GM12878 (cell line): ENCODE results near the gene LRP10. TPM values are rescaled to one million over a fixed set of nuclear protein-coding genes. Genes with fewer than 3 reads are reported as not detected.

Source experiments
- ATAC-seq: fragments of 200-7000 bp; cut with Tn5 transposase; 3 replicates; pipeline ENCODE4 v1.9.1; 2020; ENCODE audit warnings: mild to moderate bottlenecking, moderate library complexity
- BruUV-seq: library from RNA; stranded (reverse); fragments of 400-500 nt; replicated peaks from 2 replicates; lab custom pipeline; 2021; lab: Mats Ljungman, UMichigan
- CTCF ChIA-PET: fragments of 300-600 bp; sonication (Branson Sonifier 250); formaldehyde crosslinking; extraction: SDS; loops from one replicate; lab custom pipeline; 2021; ENCODE audit warnings: inconsistent platforms; lab: Yijun Ruan, JAX
- POLR2A ChIA-PET: fragments of 350-600 bp; formaldehyde crosslinking; extraction: SDS; loops from one replicate; lab custom pipeline; 2021; ENCODE audit warnings: inconsistent platforms; lab: Charles Lee
- RAD21 ChIA-PET: fragments of 300-600 bp; sonication (Branson Sonifier 250); formaldehyde crosslinking; loops from one replicate; lab custom pipeline; 2023; ENCODE audit warnings: antibody characterized with exemption; ENCODE audit not compliant: unreplicated experiment; lab: Charles Lee
- SMC1A ChIA-PET: fragments of 300-600 bp; sonication (Branson Sonifier 250); formaldehyde crosslinking; loops from one replicate; lab custom pipeline; 2023; ENCODE audit not compliant: unreplicated experiment, uncharacterized antibody; lab: Charles Lee
- DNase-seq: peaks from one replicate; pipeline ENCODE4 v3.0.0-alpha.2; 2011; ENCODE audit warnings: low read depth, low spot score
- FAIRE-seq: peaks from 3 replicates; lab custom pipeline; 2011; peaks lifted over from hg19 to GRCh38; lab: Jason Lieb, UNC
- H2AFZ ChIP-seq: 2 replicates; pipeline ENCODE4 v1.6.0; 2011; ENCODE audit warnings: low read depth, low read length, control low read depth; ENCODE audit not compliant: control insufficient read depth
- H3K27ac ChIP-seq: 2 replicates; pipeline ENCODE4 v1.5.1; 2011; ENCODE audit warnings: control low read depth; ENCODE audit not compliant: control insufficient read depth, insufficient read depth
- H3K27me3 ChIP-seq, 2 experiments: replicated peaks in 1 of 2; 2 replicates each; pipeline versions ENCODE4 v1.6.0 to v1.6.1; 2011; ENCODE audit warnings: low read length in 1 of 2; ENCODE audit not compliant: control insufficient read depth in 2 of 2, insufficient read depth in 2 of 2
- H3K36me3 ChIP-seq, 2 experiments: 2 replicates each; pipeline ENCODE4 v1.5.1; 2011; ENCODE audit warnings: low read length in 1 of 2; ENCODE audit not compliant: control insufficient read depth in 2 of 2, insufficient read depth in 2 of 2
- H3K4me1 ChIP-seq: 2 replicates; pipeline ENCODE4 v1.6.1; 2011; ENCODE audit warnings: mild to moderate bottlenecking, low read length, moderate library complexity, mixed read lengths; ENCODE audit not compliant: control insufficient read depth, insufficient read depth
- H3K4me2 ChIP-seq: 2 replicates; pipeline ENCODE4 v1.6.0; 2011; ENCODE audit warnings: control low read depth; ENCODE audit not compliant: control insufficient read depth, insufficient read depth
- H3K4me3 ChIP-seq: fragments of 200-600 bp; sonication (generic); 2 replicates; pipeline ENCODE4 v1.5.1; 2016
- H3K79me2 ChIP-seq: 2 replicates; pipeline ENCODE4 v1.6.0; 2011; ENCODE audit warnings: low read length; ENCODE audit not compliant: control insufficient read depth, insufficient read depth
- H3K9ac ChIP-seq: 2 replicates; pipeline ENCODE4 v1.8.0; 2011; ENCODE audit warnings: low read length, control low read depth, mixed read lengths; ENCODE audit not compliant: control insufficient read depth, insufficient read depth
- H3K9me3 ChIP-seq: replicated peaks from 3 replicates; pipeline ENCODE4 v1.5.1; 2011; ENCODE audit warnings: mild to moderate bottlenecking, low read length; ENCODE audit not compliant: control insufficient read depth, insufficient read depth
- H4K20me1 ChIP-seq: 2 replicates; pipeline ENCODE4 v1.6.0; 2011; ENCODE audit not compliant: control insufficient read depth, insufficient read depth
- ASH2L ChIP-seq: fragments of 300-600, 200-600 bp; sonication (generic); IDR thresholded peaks from 2 replicates; pipeline ENCODE4 v1.6.1; 2017; ENCODE audit warnings: low read depth, mild to moderate bottlenecking, borderline replicate concordance
- BMI1 ChIP-seq: fragments of 450-650 bp; IDR thresholded peaks from 2 replicates; pipeline ENCODE4 v1.6.1; 2016; ENCODE audit warnings: mild to moderate bottlenecking, moderate library complexity, borderline replicate concordance
- CBX3 ChIP-seq: fragments of 200-600 bp; sonication (generic); IDR thresholded peaks from 2 replicates; pipeline ENCODE4 v1.6.1; 2016; ENCODE audit warnings: low read depth, borderline replicate concordance
- GATAD2B ChIP-seq: fragments of 450-650 bp; conservative IDR thresholded peaks from 2 replicates; pipeline ENCODE4 v1.6.1; 2017; ENCODE audit warnings: low read depth, mild to moderate bottlenecking, moderate library complexity
- HDAC6 ChIP-seq: fragments of 200-600 bp; sonication (generic); IDR thresholded peaks from one replicate; pipeline ENCODE4 v1.8.0; 2017; ENCODE audit warnings: antibody characterized with exemption; ENCODE audit not compliant: unreplicated experiment
- HDGF ChIP-seq: fragments of 450-650 bp; IDR thresholded peaks from 2 replicates; pipeline ENCODE4 v1.6.1; 2016; ENCODE audit warnings: antibody characterized with exemption
- POU2F2 ChIP-seq: IDR thresholded peaks from 3 replicates; pipeline ENCODE4 v1.6.1; 2011; ENCODE audit warnings: low read depth, mild to moderate bottlenecking, low read length, borderline replicate concordance
- RAD51 ChIP-seq: fragments of 450-650 bp; IDR thresholded peaks from 2 replicates; pipeline ENCODE4 v1.6.1; 2016; ENCODE audit warnings: moderate library complexity, mild to moderate bottlenecking, inconsistent platforms
- TCF12 ChIP-seq: IDR thresholded peaks from 2 replicates; pipeline ENCODE4 v1.6.1; 2011; ENCODE audit warnings: low read depth, mild to moderate bottlenecking, low read length
- ZBTB33 ChIP-seq: fragments of 450-650 bp; IDR thresholded peaks from 2 replicates; pipeline ENCODE4 v1.6.1; 2017; ENCODE audit warnings: mild to moderate bottlenecking
- ZNF274 ChIP-seq: IDR thresholded peaks from one replicate; pipeline ENCODE4 v1.8.0; 2011; ENCODE audit not compliant: insufficient read length, insufficient read depth
- ZSCAN29 ChIP-seq: fragments of 450-650 bp; IDR thresholded peaks from 2 replicates; pipeline ENCODE4 v1.6.1; 2017; ENCODE audit warnings: mild to moderate bottlenecking, moderate library complexity
- WGBS: methylation state at CpG from one replicate; pipeline ENCODE4 v1.1.6; 2016; ENCODE audit warnings: low lambda C conversion rate; ENCODE audit not compliant: insufficient replicate concordance, insufficient coverage; ENCODE audit errors: missing lambda C conversion rate; 5-methylcytosine and 5-hydroxymethylcytosine counted together
- in situ Hi-C: fragments of 300-500 bp; cut with MboI; formaldehyde crosslinking; loops from 9 replicates; pipeline ENCODE4 v1.14.3; 2018; ENCODE audit warnings: mixed read lengths
- intact Hi-C: fragments of 100-400 bp; cut with micrococcal nuclease; formaldehyde crosslinking; loops from one replicate; pipeline ENCODE4 v1.14.2; 2022; ENCODE audit not compliant: unreplicated experiment
- polyA plus RNA-seq, 11 experiments: library from polyadenylated mRNA; depleted of rRNA in 4 of 11; unstranded in 6 of 11; stranded (reverse) in 5 of 11; fragments of >200 nt; fragmentation: Nextera tagmentation in 4 of 11; fragmentation: Illumina TruSeq in 1 of 11; extraction: Ambion mirVana in 4 of 11; extraction: Trizol in 1 of 11; gene quantifications; 1 replicate in 1 of 11; 2 replicates in 10 of 11; pipeline versions ENCODE4 v1.2.1 to v1.2.3, GENCODE V29; 2011 to 2016; ENCODE audit warnings: inconsistent platforms in 2 of 11, missing spikeins in 2 of 11, low read depth in 1 of 11
- total RNA-seq, 4 experiments: library from RNA; depleted of rRNA in 3 of 4; stranded (reverse); fragments of >200 nt in 3 of 4; fragmentation: Illumina TruSeq in 1 of 4; extraction: Trizol in 1 of 4; gene quantifications; 2 replicates each; pipeline versions ENCODE4 v1.2.1 to v1.2.3, GENCODE V29; 2013 to 2021

The LRP10 gene
- total and polyA plus RNA-seq, 10 of the 15 experiments (the other 5 are each of a cell fraction or from before 2014, with no cell fraction given): 3.0 to 56.9 (median 20.9) TPM

DNA sequence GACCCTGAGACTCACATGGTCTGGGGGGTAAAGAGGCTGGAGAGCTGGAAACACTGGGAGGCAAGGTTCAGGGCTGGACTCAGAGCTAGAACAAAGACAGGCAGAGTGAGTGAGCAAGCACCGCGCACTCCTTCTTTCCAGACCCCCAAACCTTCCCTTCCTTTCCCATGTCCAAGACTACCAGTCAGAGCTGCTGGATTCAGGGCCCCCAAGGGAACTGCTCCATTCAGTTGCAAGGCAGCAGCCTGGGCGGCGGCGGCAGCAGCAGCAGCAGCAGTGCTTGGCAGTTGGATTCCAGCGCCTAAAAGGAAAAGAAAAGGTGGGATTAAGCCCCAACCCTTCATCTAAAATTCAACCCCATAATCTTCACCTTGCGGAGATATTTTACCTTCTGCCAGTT is 30.3 kb downstream of the LRP10 start (continued):
- no peak for TF ChIP-seq HDAC6
- no peak for TF ChIP-seq ZNF274
- TF ChIP-seq ASH2L: no peak

- Histone ChIP-seq H3K36me3 (peaks cover 26 to 43% of the 10 kb centered on the region in 2 experiments), H3K27me3 (no peaks in the 10 kb centered on the region), H3K4me3 (no peak overlapping the region), H3K4me1 (no peaks in the 10 kb centered on the region), H3K4me2 (no peak overlapping the region), H4K20me1 (no peaks in the 10 kb centered on the region; the same call in 1 of the 2 replicates), H2AFZ (no peak overlapping the region), H3K9me3 (no peaks in the 10 kb centered on the region), H3K27ac (no peak overlapping the region), H3K9ac (no peak overlapping the region), H3K79me2 (no peaks in the 10 kb centered on the region)
- FAIRE-seq (no peak), DNase-seq (no peak), ATAC-seq (no peak)
- ChIA-PET RAD21 (interaction anchor here (1.0 kb wide), 1 partner anchor 333 kb away, joined by 3 read pairs; no protein-coding TSS in a partner anchor), CTCF (interaction anchor here (0.6 to 6.7 kb wide), 9 partner anchors 14 to 600 kb away, joined by 3 to 91 read pairs (median 5); partner anchors contain the start of genes DAD1, LRP10 and REM2), SMC1A (interaction anchor here (1.1 to 5.7 kb wide), 3 partner anchors 14 to 32 kb away, joined by 3 to 53 read pairs (median 4); partner anchors contain the start of gene LRP10), POLR2A (interaction anchor here (0.7 to 1.0 kb wide), 2 partner anchors 14 to 33 kb away, joined by 3 read pairs; no protein-coding TSS in a partner anchor)
- TF ChIP-seq RAD51: no peak
- no peak for TF ChIP-seq BMI1
- no peak for TF ChIP-seq GATAD2B
- TF ChIP-seq CBX3: no peak
- TF ChIP-seq ZSCAN29: no peak
- no peak for TF ChIP-seq ZBTB33
- no peak for TF ChIP-seq HDGF
- no peak for TF ChIP-seq POU2F2
- TF ChIP-seq TCF12: no peak
- in situ Hi-C loops (no loop called here), intact Hi-C loops (loop anchor here (5.0 kb wide), 1 partner anchor 126 kb away; no protein-coding TSS in a partner anchor)
- BruUV-seq: no TSS peak
- 100% methylated on average over 2 of the region's 2 CpGs for WGBS
These were observed 32.2 kb downstream of the LRP10 start for GRCh38 chr14:22903742-22904087.
